Stimulated activated CD4-positive, alpha-beta T cell treated with anti-CD3 and anti-CD28 coated beads, TNF-alpha, amount 100 ng/mL, for 48 hours (primary cell): ENCODE measurements around the gene RAP1GAP2.
A peak's percentile ranks its signal among the peaks of the same experiment; 100 is the strongest.
"Not testable (repeated sequence)": the region's sequence is repeated elsewhere in the genome, so short reads cannot be mapped to it uniquely, and the experiment has no call there.

Source experiments
- DNase-seq, 3 donors: peaks; one replicate each; pipeline ENCODE4 v3.0.0-alpha.2; 2020; ENCODE audit warnings: low read depth in 3 of 3

Gene RAP1GAP2

GRCh38 chr17:2814481-2815341, 18.5 kb downstream of the RAP1GAP2 start:
- peak; percentile 65 to 75 (median 74) for DNase-seq

GRCh38 chr17:2815781-2816185, 19.5 kb downstream of the RAP1GAP2 start:
- no peak for DNase-seq

- DNase-seq, result no peak
Measured at GRCh38 chr17:2816688-2817087, 20.4 kb downstream of the RAP1GAP2 start.

- not testable (repeated sequence) for DNase-seq
Measured at GRCh38 chr17:2819294-2819693, 23.1 kb downstream of the RAP1GAP2 start.

- no peak for DNase-seq
Measured at GRCh38 chr17:2819921-2820501, 23.8 kb downstream of the RAP1GAP2 start.

- DNase-seq, result no peak
Measured at GRCh38 chr17:2821868-2822267, 25.6 kb downstream of the RAP1GAP2 start.

- DNase-seq, result no peak
Measured at GRCh38 chr17:2822358-2822757, 26.1 kb downstream of the RAP1GAP2 start.

GRCh38 chr17:2825253-2825970, 29.2 kb downstream of the RAP1GAP2 start:
- no peak for DNase-seq

- peak; percentile 54 to 78 (median 76) for DNase-seq
Measured at GRCh38 chr17:2828397-2829038, 32.3 kb downstream of the RAP1GAP2 start.

- DNase-seq, result no peak
Measured at GRCh38 chr17:2830678-2831077, 34.4 kb downstream of the RAP1GAP2 start.

GRCh38 chr17:2835780-2836179, 39.5 kb downstream of the RAP1GAP2 start:
- DNase-seq, result no peak

- peak in 2 of 3 donors; percentile 31 to 42 for DNase-seq
Measured at GRCh38 chr17:2837147-2837561, 40.9 kb downstream of the RAP1GAP2 start.

GRCh38 chr17:2841606-2842005, 45.4 kb downstream of the RAP1GAP2 start:
- DNase-seq, result no peak

GRCh38 chr17:2842464-2842863, 46.2 kb downstream of the RAP1GAP2 start:
- no peak for DNase-seq

- no peak for DNase-seq
Measured at GRCh38 chr17:2844416-2844815, 48.2 kb downstream of the RAP1GAP2 start.

GRCh38 chr17:2847381-2848333, 51.4 kb downstream of the RAP1GAP2 start:
- DNase-seq, result no peak

- no peak for DNase-seq
Measured at GRCh38 chr17:2849327-2849670, 53.1 kb downstream of the RAP1GAP2 start.

GRCh38 chr17:2850991-2851390, 54.8 kb downstream of the RAP1GAP2 start:
- no peak for DNase-seq

- no peak for DNase-seq
Measured at GRCh38 chr17:2851615-2852014, 55.4 kb downstream of the RAP1GAP2 start.

- DNase-seq, result no peak
Measured at GRCh38 chr17:2852221-2852620, 56.0 kb downstream of the RAP1GAP2 start.

GRCh38 chr17:2852729-2853282, 56.6 kb downstream of the RAP1GAP2 start:
- no peak for DNase-seq
